GM21786 (cell line): ENCODE data around the gene TXN.
"Not testable (repeated sequence)": the region's sequence is repeated elsewhere in the genome, so short reads cannot be mapped to it uniquely, and the experiment has no call there.

Experiments
- ATAC-seq: cut with Tn5 transposase; IDR thresholded peaks from one replicate; pipeline ENCODE4 v1.9.1; 2021; ENCODE audit not compliant: unreplicated experiment

The TXN gene

GRCh38 chr9:110257956-110258355 lies 1.6 kb upstream of the TXN start:
- ATAC-seq, result no peak

DNA sequence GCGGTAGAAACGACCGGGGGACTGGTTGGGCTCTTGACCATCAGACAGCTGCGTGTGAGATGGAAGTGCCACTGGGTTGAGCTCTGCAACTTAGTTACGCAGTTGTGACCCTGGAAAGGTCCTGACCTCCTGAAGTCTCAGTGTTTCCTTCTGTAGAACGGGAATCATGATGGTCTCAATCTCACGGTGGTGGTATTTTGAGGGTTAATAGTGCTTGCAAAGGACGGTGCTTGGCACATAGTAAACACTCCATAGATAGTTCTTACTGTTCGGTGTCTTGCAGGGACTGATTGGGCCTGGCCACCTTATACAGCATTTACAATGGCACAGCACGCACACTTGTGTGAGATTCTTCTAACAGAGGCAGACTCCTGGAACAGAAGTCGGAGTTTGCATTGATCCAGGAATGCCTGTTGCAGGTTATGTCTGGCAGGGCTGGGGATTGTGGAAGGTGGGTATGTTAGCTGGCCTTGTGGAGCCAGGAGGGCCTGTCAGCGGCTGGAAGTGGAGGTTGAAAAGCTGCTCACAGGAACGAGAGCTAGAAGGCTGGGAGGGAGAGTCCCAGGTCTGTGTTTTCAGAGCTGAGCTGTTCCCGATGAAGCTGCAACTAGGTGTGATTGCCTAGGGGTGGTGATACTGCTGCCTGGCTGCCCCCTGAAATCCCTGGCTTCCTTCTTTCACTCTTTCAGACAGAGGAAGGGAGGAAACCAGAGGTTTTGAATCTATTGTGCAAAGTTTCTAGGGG lies 962 bp upstream of the TXN start:
- ATAC-seq, result peak; percentile 9

GRCh38 chr9:110255463-110256379 lies 586 bp downstream of the TXN start:
- peak; percentile 18 for ATAC-seq

DNA sequence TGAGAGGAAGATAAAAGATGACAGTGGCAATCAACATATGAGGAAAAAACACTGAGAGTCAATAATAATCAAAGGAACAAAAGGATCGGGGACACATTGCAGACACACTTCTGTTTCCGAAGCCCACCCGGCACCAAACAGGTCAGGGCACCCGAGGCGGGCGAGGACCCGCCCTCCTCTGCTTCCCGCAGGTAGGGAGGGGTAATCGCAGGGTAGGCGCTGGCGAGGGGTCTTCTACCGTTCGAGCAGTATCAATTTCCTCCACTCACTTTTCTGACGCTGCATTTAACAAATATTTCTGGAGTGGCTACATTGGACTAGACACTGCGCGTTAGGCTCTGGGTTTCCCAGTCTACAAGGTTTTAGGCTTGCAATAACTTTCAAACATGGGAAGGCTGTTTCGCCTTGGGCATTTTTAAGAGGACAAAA lies 1.3 kb downstream of the TXN start:
- no peak for ATAC-seq

DNA sequence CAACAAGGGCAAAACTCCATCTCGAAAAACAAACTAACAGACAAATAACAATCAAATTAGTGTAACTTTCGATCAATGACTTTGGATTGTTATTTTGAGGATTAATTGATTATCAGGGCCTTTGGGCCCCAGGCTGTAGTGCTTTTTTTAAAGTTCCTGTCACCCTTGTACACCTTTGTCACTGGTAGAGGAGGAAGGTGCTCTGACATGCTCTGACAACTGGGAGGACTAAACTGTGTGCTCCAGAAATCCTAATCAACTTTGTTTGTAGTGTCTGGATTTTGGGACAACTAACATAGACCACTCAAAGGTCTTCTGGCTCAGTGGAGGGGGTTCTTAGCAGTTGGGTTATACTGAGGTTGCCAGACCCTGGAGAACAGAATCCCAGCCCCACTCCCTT lies 1.8 kb downstream of the TXN start:
- ATAC-seq, result no peak

DNA sequence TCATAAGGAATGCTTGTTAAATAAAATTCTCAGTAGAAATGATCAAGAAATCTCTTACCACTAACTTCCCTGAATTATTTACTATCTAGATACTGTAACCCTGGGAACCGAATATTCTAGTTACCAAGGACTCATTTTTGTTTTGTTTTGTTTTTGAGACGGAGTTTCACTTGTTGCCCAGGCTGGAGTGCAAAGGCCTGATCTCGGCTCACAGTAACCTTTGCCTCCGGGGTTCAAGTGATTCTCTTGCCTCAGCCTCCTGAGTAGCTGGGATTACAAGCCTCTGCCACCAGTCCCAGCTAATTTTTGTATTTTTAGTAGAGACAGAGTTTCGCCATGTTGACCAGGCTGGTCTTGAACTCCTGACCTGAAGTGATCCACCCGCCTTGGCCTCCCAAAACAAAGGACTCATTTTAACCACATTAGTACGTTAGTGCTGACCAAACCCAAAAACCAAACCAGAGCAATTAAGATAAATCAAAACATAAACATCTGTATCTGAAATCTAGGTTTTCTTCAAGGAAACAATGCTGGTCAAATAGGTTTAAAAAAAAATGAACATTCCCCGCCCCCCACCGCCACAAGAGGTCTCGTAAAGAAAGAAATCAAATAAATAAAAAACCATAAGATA lies 3.7 kb downstream of the TXN start:
- no peak for ATAC-seq

DNA sequence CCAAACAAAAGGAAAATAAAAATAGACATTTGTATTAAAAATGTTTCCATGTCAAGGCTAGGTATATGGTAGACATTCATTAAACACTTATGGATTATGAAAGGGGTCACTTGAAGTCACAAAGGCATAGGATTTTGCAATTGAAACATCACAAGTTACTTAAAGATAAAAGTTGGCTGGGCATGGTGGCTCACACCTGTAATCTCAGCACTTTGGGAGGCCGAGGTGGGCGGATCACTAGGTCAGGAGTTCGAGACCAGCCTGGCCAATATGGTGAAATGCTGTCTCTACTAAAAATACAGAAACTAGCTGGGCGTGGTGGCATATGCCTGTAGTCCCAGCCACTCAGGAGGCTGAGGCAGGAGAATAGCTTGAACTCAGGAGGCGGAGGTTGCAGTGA lies 4.5 kb downstream of the TXN start:
- not testable (repeated sequence) for ATAC-seq

DNA sequence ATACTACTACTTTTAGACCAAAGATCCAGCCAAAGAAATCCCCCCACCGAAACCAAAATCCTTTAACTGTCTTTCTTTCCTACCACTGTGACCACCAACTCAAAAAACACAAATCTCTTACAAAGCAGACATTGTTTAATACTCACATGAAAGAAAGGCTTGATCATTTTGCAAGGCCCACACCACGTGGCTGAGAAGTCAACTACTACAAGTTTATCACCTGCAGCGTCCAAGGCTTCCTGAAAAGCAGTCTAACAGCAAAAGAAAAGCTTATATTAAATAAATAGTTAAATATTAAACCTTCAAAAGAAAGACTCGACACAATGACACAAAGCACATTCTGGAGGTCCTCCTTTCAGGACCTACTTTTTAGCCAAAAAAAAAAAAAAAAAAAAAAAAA lies 5.1 kb downstream of the TXN start:
- ATAC-seq, result no peak

DNA sequence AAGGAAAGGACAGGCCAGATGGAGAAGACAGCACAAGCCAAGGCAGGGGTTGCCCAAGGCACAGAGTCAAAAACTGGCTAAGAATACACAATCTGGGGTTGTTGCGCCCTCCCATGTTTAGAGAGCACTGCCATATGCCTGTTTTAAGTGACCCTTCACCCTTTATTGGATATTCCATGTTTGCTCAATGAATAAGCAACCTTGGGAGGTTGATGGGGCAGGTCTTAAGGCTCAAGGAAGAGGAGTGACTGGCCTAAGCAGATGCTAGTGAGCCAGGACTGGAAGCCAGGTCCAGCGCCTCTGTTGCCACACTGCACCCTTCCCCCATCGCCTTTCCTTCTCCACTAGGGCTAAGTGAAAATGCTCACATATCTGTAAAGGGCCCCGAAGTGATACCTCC lies 6.7 kb downstream of the TXN start:
- ATAC-seq, result no peak

GRCh38 chr9:110248361-110248760 lies 7.9 kb downstream of the TXN start:
- ATAC-seq, result no peak

- ATAC-seq, result no peak
These were observed 10.1 kb downstream of the TXN start for GRCh38 chr9:110246214-110246613.

GRCh38 chr9:110244616-110245015 lies 11.7 kb downstream of the TXN start:
- no peak for ATAC-seq

DNA sequence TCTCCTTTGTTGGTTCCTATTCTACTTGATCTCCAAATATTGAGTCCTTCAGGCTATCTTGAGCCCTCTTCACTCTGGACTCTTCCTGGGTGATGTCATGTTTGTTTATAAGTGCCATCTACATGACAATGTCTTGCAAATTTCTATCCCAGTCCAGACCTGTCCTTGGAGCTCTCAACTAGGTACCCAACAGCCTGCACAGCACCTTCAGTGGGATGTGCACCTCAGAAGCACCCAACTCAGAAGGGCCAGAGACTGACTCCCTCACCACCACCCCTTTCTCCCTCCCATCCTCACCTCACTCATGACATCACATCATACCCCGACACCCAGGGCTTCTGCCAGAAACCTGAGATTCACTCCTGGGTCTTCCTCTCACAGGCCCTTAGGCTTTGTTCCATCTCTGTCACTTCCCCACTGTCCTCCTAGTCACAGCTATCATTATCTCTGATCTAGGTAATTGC lies 14.4 kb downstream of the TXN start:
- no peak for ATAC-seq

GRCh38 chr9:110241260-110241857 lies 14.9 kb downstream of the TXN start:
- no peak for ATAC-seq

DNA sequence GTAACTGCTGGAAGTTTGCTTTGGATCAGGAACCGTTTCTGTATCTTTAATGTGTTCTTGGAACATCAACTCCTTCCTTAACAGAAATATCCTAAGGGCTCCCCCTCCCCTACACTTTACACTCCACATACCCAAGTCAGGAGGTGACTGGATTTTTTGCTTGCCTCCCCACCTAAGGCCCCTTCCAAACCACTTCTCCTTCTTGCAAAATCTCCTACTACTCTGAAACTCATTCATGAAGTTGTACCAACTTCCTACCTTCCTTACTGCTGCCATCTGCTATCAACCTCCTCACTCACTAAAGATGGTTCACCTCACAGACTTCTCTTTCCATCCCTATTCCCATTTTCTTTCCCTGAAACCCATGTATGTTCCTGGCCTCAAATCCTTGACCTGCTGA lies 16.1 kb downstream of the TXN start:
- ATAC-seq, result no peak

DNA sequence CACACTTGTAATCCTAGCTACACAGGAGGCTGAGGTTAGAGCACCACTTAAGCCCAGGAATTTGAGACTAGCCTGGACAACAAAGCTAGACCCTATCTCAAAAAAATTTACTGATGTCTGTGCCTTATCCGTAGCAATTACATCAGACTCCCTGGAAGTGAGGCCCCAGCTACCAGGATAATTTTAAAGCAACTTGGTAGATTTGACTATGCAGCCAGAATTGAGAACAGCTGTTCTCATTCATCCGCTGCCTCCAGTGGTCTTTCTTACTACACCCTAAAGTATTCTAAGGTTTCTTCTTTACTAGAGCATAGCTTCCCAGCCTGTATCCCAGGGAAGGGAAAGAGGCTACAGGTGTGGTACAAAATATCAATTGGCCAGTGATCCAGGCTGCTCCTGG lies 28.0 kb downstream of the TXN start:
- ATAC-seq, result no peak

GRCh38 chr9:110224583-110224982 lies 31.7 kb downstream of the TXN start:
- ATAC-seq, result no peak

DNA sequence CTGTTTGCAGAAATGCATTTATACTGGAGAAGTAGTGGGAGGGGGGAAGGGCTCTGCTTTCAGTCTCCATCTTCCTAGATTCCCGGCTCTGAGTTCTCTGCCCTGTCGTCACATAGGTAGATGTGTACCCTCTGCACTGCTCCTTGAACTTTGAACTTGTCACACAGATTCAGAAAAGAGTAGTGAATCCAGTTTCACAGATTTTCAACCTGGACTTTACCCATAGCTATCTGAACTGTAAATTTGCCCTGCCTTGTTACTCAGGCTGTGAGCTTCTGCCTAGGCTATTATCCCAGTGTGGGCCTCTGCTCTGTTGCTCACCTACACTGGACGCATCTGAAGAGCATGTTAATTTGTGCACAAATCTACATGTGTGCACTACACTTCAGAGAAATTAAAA lies 35.5 kb downstream of the TXN start:
- ATAC-seq, result no peak

GRCh38 chr9:110217656-110218099 lies 38.6 kb downstream of the TXN start:
- ATAC-seq, result no peak

- no peak for ATAC-seq
These were observed 41.5 kb downstream of the TXN start for GRCh38 chr9:110214586-110215355.
